Fibroblast of lung (primary cell): ENCODE data around the gene DOP1A.

Experiments used
- CTCF ChIP-seq, 2 donors: IDR thresholded peaks in 1 of 2; conservative IDR thresholded peaks in 1 of 2; 1 replicate in 1 of 2; 2 replicates in 1 of 2; pipeline ENCODE4 v1.5.1; 2011 to 2012; ENCODE audit warnings: low read length in 2 of 2, control low read depth in 1 of 2, inconsistent platforms in 1 of 2, low read depth in 1 of 2, mild to moderate bottlenecking in 1 of 2
- EZH2 ChIP-seq: IDR thresholded peaks from 2 replicates; pipeline ENCODE4 v1.5.1; 2012; ENCODE audit warnings: low read length, control low read depth, mild to moderate bottlenecking; ENCODE audit errors: missing control alignments

- TF ChIP-seq CTCF (conservative IDR thresholded peaks at IDR 0.05 in 1 of 2, IDR thresholded peaks at IDR 0.05 in 1 of 2; ENCODE audit: low read depth in 1 of 2, low read length in 2 of 2) (no peak), EZH2 (no peak)
Measured at GRCh38 chr6:83155794-83156193, 88.3 kb downstream of the DOP1A start.
